ENCODE data around the gene NEMP1.

Gene NEMP1

GRCh38 chr12:57099047-57099714, 20.6 kb upstream of the NEMP1 start:
- Mint-ChIP-seq H3K4me3 (no peak overlapping the region), H3K27ac (peak overlapping the region; percentile 29), H3K4me1 (ENCODE audit: low read depth) (peaks cover 23% of the 10 kb centered on the region), H3K36me3 (ENCODE audit: low read depth) (peaks cover 54% of the 10 kb centered on the region), H3K27me3 (ENCODE audit: low read depth) (no peaks in the 10 kb centered on the region), H3K9me3 (no peaks in the 10 kb centered on the region)
- DNase-seq (ENCODE audit: low spot score), result no peak

GRCh38 chr12:57098546-57098945, 20.0 kb upstream of the NEMP1 start:
- H3K9me3 Mint-ChIP-seq, result no peaks in the 10 kb centered on the region
- no peaks in the 10 kb centered on the region for H3K27me3 Mint-ChIP-seq (ENCODE audit: low read depth)
- H3K36me3 Mint-ChIP-seq (ENCODE audit: low read depth), result peaks cover 51% of the 10 kb centered on the region
- no peak for DNase-seq (ENCODE audit: low spot score)
- no peak overlapping the region for H3K4me3 Mint-ChIP-seq
- H3K27ac Mint-ChIP-seq, result no peak overlapping the region
- H3K4me1 Mint-ChIP-seq (ENCODE audit: low read depth), result peaks cover 26% of the 10 kb centered on the region

GRCh38 chr12:57097554-57097835, 18.9 kb upstream of the NEMP1 start:
- Mint-ChIP-seq H3K27me3 (ENCODE audit: low read depth) (no peaks in the 10 kb centered on the region), H3K4me3 (no peak overlapping the region), H3K36me3 (ENCODE audit: low read depth) (peaks cover 56% of the 10 kb centered on the region), H3K9me3 (no peaks in the 10 kb centered on the region), H3K4me1 (ENCODE audit: low read depth) (peaks cover 35% of the 10 kb centered on the region), H3K27ac (no peak overlapping the region)
- DNase-seq (ENCODE audit: low spot score), result no peak

- no peak for DNase-seq (ENCODE audit: low spot score)
- Mint-ChIP-seq H3K27ac (peak overlapping the region; percentile 70), H3K9me3 (no peaks in the 10 kb centered on the region), H3K36me3 (ENCODE audit: low read depth) (peaks cover 57% of the 10 kb centered on the region), H3K4me1 (ENCODE audit: low read depth) (peaks cover 36% of the 10 kb centered on the region), H3K27me3 (ENCODE audit: low read depth) (no peaks in the 10 kb centered on the region), H3K4me3 (no peak overlapping the region)
These were observed 18.4 kb upstream of the NEMP1 start for GRCh38 chr12:57096748-57097553.

- H3K4me1 Mint-ChIP-seq (ENCODE audit: low read depth), result peaks cover 38% of the 10 kb centered on the region
- H3K36me3 Mint-ChIP-seq (ENCODE audit: low read depth), result peaks cover 57% of the 10 kb centered on the region
- H3K9me3 Mint-ChIP-seq, result no peaks in the 10 kb centered on the region
- H3K4me3 Mint-ChIP-seq, result no peak overlapping the region
- peak overlapping the region; percentile 70 for H3K27ac Mint-ChIP-seq
- no peak for DNase-seq (ENCODE audit: low spot score)
- H3K27me3 Mint-ChIP-seq (ENCODE audit: low read depth), result no peaks in the 10 kb centered on the region
These were observed 17.5 kb upstream of the NEMP1 start for GRCh38 chr12:57096099-57096572.

- Mint-ChIP-seq H3K4me3 (no peak overlapping the region), H3K27me3 (ENCODE audit: low read depth) (no peaks in the 10 kb centered on the region), H3K27ac (peak overlapping the region; percentile 69), H3K36me3 (ENCODE audit: low read depth) (peaks cover 60% of the 10 kb centered on the region), H3K4me1 (ENCODE audit: low read depth) (peaks cover 44% of the 10 kb centered on the region), H3K9me3 (no peaks in the 10 kb centered on the region)
- DNase-seq (ENCODE audit: low spot score), result no peak
These were observed 16.8 kb upstream of the NEMP1 start for GRCh38 chr12:57095440-57095839.

- peaks cover 44% of the 10 kb centered on the region for H3K4me1 Mint-ChIP-seq (ENCODE audit: low read depth)
- no peaks in the 10 kb centered on the region for H3K9me3 Mint-ChIP-seq
- H3K36me3 Mint-ChIP-seq (ENCODE audit: low read depth), result peaks cover 53% of the 10 kb centered on the region
- H3K4me3 Mint-ChIP-seq, result no peak overlapping the region
- peak overlapping the region; percentile 69 for H3K27ac Mint-ChIP-seq
- no peak for DNase-seq (ENCODE audit: low spot score)
- no peaks in the 10 kb centered on the region for H3K27me3 Mint-ChIP-seq (ENCODE audit: low read depth)
These were observed 15.9 kb upstream of the NEMP1 start for GRCh38 chr12:57094208-57095160.

GRCh38 chr12:57093415-57094207, 15.0 kb upstream of the NEMP1 start:
- no peaks in the 10 kb centered on the region for H3K27me3 Mint-ChIP-seq (ENCODE audit: low read depth)
- peaks cover 43% of the 10 kb centered on the region for H3K4me1 Mint-ChIP-seq (ENCODE audit: low read depth)
- H3K36me3 Mint-ChIP-seq (ENCODE audit: low read depth), result peaks cover 45% of the 10 kb centered on the region
- H3K9me3 Mint-ChIP-seq, result no peaks in the 10 kb centered on the region
- peak overlapping the region; percentile 74 for H3K27ac Mint-ChIP-seq
- H3K4me3 Mint-ChIP-seq, result peak overlapping the region; percentile 52
- DNase-seq (ENCODE audit: low spot score), result peak; percentile 56

- H3K27me3 Mint-ChIP-seq (ENCODE audit: low read depth), result no peaks in the 10 kb centered on the region
- peak overlapping the region; percentile 29 for H3K4me3 Mint-ChIP-seq
- H3K4me1 Mint-ChIP-seq (ENCODE audit: low read depth), result peaks cover 45% of the 10 kb centered on the region
- no peaks in the 10 kb centered on the region for H3K9me3 Mint-ChIP-seq
- peaks cover 41% of the 10 kb centered on the region for H3K36me3 Mint-ChIP-seq (ENCODE audit: low read depth)
- H3K27ac Mint-ChIP-seq, result peak overlapping the region; percentile 61
- DNase-seq (ENCODE audit: low spot score), result no peak
These were observed 14.4 kb upstream of the NEMP1 start for GRCh38 chr12:57092876-57093414.

GRCh38 chr12:57092529-57092862, 13.9 kb upstream of the NEMP1 start:
- no peaks in the 10 kb centered on the region for H3K27me3 Mint-ChIP-seq (ENCODE audit: low read depth)
- H3K4me3 Mint-ChIP-seq, result peak overlapping the region; percentile 29
- no peaks in the 10 kb centered on the region for H3K9me3 Mint-ChIP-seq
- no peak for DNase-seq (ENCODE audit: low spot score)
- H3K4me1 Mint-ChIP-seq (ENCODE audit: low read depth), result peaks cover 46% of the 10 kb centered on the region
- H3K36me3 Mint-ChIP-seq (ENCODE audit: low read depth), result peaks cover 37% of the 10 kb centered on the region
- H3K27ac Mint-ChIP-seq, result peak overlapping the region; percentile 61

GRCh38 chr12:57091638-57092528, 13.3 kb upstream of the NEMP1 start:
- peaks cover 32% of the 10 kb centered on the region for H3K36me3 Mint-ChIP-seq (ENCODE audit: low read depth)
- peak overlapping the region; percentile 26 for H3K27ac Mint-ChIP-seq
- peaks cover 46% of the 10 kb centered on the region for H3K4me1 Mint-ChIP-seq (ENCODE audit: low read depth)
- DNase-seq (ENCODE audit: low spot score), result no peak
- H3K4me3 Mint-ChIP-seq, result peak overlapping the region; percentile 36
- H3K27me3 Mint-ChIP-seq (ENCODE audit: low read depth), result no peaks in the 10 kb centered on the region
- no peaks in the 10 kb centered on the region for H3K9me3 Mint-ChIP-seq

- Mint-ChIP-seq H3K9me3 (no peaks in the 10 kb centered on the region), H3K36me3 (ENCODE audit: low read depth) (peaks cover 24% of the 10 kb centered on the region), H3K27me3 (ENCODE audit: low read depth) (no peaks in the 10 kb centered on the region), H3K4me3 (peak overlapping the region; percentile 56), H3K4me1 (ENCODE audit: low read depth) (peaks cover 51% of the 10 kb centered on the region), H3K27ac (no peak overlapping the region)
- no peak for DNase-seq (ENCODE audit: low spot score)
These were observed 12.5 kb upstream of the NEMP1 start for GRCh38 chr12:57090924-57091637.
